Stimulated activated CD8-positive, alpha-beta memory T cell treated with anti-CD3 and anti-CD28 coated beads, Interleukin-12 subunit alpha, Interleukin-12 subunit beta, amount 100 ng/mL, for 4 hours (primary cell): ENCODE measurements around the gene CCSER2.
"Not testable (repeated sequence)": the region's sequence is repeated elsewhere in the genome, so short reads cannot be mapped to it uniquely, and the experiment has no call there.

Experiments used
- DNase-seq: peaks from one replicate; pipeline ENCODE4 v3.0.0-alpha.2; 2020; ENCODE audit warnings: low read depth

CCSER2 gene

DNA sequence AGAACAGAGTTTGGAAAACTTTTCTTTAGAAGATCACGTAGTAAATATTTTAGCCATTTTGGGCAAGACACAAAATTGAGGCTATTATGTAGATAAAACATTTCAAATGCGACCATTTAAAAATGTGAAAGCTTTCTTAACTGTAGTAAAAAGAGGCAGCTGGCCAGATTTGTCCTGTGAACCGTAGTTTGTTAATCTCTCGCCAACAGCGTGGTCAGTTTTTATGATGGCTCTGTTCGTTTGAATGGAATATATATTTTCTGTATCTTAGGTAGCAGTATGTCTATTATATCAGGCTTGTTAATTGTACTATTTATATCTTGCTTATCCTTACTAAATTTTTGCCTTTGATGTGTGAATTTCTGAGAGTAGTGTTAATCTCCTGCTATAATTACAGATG is 124.9 kb downstream of the CCSER2 start:
- DNase-seq = no peak

DNA sequence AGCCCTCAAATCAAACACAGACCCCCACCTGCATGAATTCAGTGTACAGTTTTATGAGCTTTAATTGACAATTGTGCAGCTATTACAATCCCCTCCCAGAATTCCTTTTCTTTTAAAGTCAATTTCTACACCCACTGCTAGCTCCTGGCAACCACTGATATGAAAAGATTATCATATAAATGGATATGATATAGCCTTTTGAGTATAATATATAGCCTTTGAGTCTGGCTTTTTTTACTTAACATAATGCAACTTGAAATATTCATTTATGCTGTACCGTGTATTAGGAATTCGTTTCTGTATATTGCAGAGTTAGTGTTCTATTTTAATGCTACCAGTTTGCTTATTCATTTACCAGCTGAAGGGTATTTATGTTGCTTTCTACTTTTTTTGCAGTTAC is 127.7 kb downstream of the CCSER2 start:
- DNase-seq = no peak

DNA sequence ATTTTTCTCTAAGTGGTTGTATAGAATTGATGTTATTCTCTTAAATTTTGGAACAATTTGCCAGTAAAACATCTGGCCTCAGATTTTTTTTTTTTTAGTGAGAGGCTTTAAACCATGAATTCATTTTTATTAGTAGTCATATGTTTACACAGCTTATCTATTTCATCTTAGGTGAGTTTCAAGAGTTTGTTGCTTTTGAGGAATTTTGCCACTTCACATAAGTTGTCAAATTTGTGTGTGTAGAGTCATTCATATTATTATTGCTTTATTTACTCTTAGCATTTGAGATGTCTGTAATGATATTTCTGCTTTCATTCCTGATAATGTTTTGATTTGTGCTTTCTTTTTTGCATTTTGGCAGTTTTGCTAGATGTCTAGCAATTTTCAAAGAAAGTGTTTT is 132.1 kb downstream of the CCSER2 start:
- DNase-seq = no peak

DNA sequence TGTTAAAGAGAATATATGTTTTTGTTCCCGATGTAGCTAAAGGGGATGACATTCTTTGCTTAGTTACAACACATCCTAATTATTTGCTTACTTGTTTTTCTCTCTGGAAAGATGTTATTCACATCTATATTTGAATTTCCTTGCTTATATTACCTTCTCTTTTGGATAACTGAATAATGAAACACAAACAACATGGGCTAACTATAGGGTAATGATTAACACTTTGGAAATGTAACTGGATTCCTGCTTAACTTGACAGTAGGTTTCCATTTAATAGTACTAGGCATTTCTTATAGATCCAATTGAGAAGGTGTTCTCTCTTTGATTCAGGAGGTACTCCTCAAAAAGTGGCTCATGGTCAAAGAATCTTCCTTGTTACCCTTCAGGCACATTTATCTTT is 141.1 kb downstream of the CCSER2 start:
- DNase-seq = no peak

DNA sequence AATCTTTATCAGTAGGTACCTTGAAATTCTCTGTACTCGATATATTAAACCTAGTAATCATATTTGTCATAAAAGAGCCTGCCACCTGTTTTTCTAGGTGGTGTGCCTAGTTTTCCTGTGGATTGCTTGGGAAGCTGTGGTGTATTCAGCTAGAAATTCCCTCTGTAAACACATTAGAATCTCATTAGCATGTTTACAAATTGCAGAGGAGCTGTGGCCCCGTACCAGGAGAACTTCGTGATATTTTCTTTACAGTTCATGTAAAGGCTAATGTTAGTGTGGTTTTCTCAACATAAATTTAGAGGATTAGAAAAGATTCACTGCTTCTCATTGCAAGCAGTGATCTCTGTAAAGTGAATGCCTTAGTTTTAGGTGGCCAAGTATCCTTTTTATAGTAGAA is 144.7 kb downstream of the CCSER2 start:
- no peak for DNase-seq

DNA sequence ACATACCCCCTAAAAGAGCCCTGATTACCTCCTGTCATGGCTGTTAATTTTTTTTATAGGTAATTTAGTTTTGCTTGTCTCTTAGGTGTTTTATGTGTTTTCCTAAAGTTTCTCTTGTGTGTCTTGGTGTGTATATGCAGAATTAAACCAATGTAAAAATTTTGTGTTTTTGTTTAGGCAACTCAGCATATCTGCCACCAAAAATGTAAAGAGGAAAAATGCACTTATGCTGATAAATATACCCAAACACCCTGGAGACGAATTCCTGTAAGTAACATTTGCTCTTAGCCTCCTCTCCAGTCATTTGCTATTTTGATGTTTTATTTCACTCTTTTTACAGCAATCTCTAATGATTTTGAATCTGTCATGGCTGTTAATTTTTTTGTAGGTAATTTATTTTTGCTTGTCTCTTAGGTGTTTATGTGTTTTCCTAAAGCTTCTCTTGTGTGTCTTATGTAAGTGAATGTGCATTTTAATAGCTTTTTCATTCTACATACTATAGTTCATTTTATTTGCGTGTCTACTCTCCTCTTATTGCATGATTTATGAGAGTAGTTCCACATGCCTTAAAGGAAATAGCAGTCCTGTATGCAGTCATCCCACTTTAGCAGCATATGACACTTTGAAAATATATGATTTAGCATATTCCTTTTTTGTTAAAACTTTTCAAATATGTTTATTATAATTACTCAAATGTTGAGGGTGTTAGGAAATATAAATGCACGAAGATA is 149.2 kb downstream of the CCSER2 start:
- no peak for DNase-seq

DNA sequence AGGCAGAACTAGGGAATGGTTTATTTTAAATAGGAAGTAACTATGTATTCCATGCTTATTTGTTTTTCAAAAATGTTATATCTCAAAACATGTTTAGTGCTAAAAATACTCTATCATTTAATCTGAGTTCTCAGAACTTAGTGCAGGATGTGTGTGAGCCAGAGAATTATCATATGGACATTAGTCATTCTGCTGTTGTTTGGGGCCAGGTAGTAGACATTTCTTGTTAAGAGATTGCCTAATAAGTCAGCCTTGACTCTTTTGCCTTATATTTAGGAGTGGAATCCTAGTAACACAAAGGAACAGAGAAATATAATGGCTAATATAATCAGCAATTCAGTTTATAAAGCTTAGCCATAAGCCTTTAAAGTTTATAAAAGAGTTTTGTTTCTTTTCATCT is 149.8 kb downstream of the CCSER2 start:
- no peak for DNase-seq

DNA sequence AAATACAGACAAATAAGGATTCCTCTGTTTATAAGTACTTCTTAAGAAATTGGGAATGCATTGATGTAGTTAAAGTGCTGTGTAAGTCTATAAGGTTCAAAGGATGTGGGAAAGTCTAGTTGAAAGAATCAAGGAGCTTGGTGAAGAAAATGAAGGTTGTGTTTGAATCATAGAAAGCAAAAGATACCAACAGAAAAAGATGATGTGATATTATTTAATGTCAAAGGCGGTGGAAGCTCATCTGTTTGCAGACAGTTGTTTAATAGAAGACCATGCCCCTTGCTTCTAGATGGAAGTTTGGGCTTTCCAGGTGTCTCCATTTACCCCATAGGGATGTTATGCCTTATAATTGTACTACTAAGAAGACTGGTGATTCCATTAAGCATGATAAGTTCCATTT is 150.3 kb downstream of the CCSER2 start:
- no peak for DNase-seq

DNA sequence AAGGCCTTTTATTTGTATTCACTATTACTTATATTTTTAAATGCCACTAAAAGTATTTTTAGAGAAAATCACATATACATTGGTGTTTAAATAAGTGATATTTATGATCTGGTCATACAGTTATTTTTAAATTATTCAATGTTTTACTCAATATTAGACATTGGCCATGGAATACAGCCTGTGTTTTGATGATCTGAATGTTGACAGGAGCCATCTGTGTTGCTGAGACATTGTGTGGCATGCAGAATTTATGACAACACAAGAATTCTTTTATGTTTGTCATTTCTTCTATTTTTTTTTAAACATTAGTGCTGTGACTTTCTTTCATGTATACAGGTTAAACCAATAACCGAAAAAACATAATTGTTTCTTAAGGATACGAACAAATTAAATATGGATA is 156.2 kb downstream of the CCSER2 start:
- DNase-seq = no peak

DNA sequence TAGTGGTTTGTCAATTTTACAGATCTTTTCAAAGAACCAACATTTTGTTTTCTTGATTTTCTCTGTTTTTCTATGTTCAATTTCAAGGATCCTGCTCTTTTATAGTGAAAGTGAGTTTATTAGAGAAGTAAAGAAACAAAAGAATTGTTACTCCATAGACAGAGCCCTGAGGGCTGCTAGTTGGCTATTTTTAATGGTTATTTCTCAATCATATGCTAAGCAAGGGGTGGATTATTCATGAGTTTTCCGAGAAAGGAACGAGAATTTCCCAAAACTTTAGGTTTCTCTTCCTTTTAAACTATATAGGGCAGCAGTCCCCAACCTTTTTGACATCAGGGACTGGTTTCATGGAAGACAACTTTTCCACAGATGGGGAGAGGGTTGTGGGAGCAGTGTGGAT is 165.0 kb downstream of the CCSER2 start:
- DNase-seq = no peak

DNA sequence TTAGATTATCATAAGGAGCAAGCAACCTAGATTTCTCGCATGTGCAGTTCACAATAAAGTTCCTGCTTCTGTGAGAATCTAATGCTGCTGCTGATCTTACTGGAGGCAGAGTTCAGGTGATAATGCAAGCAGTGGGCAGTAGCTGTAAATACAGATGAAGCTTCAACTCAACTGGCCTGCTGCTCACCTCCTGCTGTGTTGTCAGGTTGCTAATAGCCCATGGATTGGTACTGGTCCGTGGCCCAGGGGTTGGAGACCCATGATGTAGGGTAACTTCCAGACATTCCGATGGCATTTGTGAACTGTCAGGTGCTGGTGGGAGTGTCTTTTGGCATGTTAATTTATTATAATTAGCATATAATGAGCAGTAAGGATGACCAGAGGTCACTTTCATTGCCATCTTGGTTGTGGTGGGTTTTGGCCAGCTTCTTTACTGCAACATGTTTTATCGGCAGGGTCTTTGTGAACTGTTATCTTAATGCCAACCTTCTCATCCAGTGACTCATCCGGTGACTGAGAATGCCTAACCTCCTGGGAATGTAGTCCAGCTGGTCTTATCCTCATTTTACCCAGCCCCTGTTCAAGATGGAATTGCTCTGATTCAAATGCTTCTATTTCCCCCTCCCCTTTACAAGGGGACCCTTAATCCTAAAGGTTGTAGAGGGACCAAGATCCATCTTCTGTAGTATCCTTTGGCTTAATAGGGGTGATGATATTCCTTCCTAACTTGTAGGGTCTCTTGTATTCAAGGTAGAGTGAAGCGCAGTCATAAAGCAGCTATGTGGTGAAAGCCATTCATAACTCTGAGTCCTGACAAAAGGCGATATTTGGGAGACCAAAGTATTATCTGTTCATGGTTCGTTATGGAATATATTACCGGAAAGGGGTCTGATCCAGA is 165.8 kb downstream of the CCSER2 start:
- DNase-seq = no peak

DNA sequence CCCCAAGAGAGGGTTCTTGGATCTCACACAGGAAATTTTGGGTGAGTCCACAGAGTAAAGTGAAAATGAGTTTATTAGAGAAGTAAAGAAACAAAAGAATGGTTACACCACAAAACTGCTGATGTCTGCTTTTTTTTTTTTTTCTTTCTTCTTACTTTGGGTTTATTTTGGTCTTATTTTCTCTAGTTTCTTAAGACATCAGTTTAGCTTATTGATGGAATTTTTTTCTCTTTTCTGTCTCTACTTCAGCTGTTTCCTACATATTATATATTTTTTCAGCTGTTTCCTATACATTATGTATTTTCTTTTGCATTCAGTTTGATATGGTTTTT is 166.4 kb downstream of the CCSER2 start:
- no peak for DNase-seq

DNA sequence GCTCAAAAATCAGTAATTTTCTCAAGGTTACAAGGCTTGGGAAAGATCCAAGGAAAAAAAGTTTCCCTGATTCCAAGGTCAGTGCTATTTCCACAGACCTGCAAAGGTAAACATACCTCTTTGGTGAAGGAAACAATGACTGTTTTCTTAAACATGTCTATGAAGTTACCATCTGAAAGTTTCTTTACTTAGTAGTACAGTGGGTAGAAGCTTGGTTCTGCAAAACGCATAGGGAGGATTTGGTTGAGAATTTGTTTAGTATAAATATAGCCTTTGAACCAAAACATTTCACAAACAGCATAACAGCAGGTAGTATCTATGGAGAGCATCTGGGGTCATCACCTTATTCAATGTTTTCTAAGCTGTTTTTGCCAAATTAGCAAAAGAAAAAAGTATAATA is 169.6 kb downstream of the CCSER2 start:
- no peak for DNase-seq

DNA sequence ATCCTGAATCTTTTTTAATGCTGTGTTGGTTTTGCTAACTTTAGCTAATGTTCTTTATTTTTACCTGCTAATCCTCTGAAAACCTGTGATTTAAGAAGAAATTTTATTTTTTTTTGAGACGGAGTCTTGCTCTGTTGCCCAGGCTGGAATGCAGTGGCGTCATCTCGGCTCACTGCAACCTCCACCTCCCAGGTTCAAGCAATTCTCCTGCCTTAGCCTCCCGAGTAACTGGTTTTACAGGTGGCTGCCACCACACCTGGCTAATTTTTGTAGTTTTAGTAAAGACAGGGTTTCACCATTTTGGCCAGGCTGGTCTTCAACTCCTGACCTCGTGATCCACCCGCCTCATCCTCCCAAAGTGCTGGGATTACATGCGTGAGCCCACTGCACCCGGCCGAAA is 170.7 kb downstream of the CCSER2 start:
- DNase-seq = not testable (repeated sequence)

DNA sequence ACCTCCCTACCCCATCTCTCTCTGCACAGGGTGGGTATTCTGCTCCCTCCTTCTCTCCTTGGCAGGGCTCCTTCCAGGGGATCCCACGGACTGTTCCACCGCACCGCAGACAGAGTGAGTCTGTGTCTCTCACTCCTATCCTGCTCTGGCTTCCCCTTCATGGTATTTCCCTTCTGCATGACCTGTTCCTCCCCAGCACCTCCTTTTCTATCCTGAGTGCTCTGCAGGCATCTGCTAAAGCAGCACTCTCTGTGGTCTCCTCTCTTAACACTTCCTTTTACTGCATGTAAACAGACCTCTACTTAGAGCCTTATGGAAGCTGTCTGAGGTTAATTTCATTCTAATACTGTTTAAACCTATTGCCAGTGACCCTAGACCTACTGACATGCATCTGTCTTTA is 171.5 kb downstream of the CCSER2 start:
- DNase-seq = no peak

DNA sequence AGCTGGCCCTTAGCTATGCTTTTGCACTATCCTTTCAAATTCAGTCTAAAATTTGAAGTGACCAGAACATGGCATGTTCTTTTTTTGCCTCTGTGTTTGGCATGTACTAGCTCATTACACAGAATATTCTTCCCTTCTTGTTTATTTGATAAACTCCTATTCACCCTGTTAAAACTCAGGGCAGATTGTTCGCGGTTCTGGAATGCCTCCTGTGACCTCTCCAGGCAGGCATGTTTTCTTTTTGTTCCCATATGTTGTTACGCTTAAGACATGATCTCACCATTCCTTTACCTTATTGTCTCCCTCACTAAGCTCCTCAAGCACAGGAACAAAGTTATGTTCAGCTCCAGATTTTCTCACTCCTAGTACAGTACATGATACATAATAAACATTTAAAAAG is 181.7 kb downstream of the CCSER2 start:
- no peak for DNase-seq

DNA sequence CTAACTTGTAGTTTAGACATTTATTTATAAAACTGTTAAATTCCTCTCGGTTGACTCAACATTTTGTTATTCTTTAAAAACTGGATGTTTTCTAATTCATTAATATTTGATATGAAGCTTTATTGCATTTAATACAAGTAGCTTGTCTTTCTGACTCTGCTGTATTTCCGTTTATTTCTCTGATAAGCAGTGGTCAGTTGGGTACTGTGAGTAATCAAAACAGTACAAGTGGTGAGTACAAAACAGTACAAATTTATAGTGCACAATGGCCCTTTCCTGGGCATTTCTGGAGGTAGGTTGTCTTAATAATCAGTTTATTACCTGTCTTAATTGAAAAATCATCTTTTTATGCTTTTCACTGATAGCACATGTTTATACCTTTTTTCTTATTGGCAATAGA is 182.7 kb downstream of the CCSER2 start:
- DNase-seq = no peak

DNA sequence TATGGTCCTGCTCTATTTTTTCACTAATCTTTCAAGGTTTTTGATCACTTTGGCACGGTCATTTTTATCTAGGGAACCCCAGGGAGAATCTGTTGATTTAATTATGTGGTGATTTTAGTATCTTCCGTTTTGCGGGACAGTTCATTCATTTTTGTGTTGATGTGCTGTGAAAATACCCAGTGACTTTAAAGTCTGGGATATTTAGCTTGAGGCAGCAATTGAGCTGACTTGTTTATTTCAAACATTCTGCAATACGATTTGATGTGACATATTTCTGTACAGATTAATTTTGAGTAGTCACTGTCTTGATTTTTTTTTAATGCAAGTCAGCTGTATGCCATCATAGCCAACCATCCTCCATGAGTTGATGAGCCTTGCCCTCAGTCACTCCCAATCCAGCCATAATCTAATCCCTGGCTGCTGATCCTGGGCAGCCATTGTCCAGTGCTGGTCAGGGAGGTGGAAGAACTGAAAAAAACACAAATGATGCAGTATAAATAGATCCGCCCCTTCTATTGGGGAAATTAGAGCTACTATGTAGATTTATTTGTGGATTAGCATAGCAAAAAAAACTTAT is 183.4 kb downstream of the CCSER2 start:
- no peak for DNase-seq

DNA sequence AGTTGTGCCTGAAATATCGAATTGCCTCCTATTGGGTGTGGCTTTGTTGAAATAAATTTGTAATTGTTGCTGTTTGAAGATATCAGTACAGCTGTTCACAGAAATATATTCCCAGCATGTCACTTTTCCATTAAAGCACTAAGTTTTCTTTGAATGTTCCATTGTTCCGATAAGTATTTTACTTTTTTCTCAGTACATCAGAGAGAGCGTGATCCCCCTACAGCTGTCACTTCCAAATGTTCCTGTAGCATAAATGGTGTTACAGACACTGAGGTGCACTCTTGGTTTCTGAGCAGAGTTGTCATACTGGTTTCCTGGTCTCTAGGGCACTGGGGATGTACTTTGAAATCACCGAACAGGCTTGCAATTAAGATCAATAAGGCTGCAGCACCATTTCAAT is 189.2 kb downstream of the CCSER2 start:
- no peak for DNase-seq

DNA sequence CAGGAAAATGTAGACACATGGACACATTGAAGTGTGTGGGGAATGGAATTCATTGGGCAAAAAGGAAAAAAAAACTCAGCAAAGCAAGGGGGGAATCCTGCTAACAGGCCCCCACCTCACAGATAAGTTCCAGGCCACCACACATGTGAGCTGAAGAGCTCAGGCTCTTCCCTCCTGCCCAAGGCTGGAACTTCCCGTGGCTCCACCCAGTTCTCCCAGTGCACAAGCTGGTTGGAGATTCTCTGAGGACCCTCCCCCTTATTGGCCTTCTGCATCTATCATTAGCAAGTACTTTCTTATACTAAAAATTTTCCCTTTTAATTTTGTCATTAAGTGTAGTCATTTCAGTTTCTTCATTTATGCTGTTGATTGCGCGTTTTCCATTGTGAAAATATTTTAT is 190.8 kb downstream of the CCSER2 start:
- DNase-seq = no peak

DNA sequence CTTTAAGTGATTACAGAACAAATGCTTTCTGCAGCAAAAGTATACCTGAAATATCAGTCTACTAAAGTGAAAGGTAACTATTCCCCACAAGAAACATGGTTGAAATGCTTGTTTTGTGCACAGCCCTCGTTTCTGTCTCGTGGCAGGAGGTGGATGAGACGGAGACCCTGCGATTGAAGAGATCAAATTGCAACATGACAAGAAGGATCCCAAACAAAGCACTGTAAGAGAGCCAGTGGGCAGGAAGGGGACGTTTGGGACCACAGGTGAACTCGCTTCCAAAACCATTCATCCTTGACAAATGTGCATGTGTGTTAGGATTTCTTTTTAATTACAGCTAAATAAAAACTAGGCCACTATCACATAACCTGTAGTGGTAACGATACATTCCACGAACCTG is 192.6 kb downstream of the CCSER2 start:
- DNase-seq = no peak

DNA sequence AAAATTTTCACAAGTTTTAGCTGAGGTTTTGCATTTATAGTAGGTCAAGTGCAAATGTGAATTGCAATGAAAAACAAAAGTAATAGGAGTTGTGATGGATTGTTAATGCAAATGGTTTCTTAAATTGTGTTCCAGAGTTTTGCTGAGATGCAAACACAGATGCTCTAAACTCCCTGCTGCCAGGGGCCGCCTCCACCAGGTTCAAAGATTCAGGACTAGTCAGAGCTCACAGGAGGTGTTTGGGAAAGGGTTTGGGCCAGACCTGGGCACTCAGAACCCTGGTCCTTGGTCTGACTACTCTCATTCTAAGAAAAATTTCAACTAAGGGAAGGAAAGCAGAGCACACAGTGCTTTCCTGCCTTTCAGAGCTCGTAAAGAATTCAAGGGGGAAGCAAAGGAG is 193.1 kb downstream of the CCSER2 start:
- no peak for DNase-seq
